Measurements from ENCODE around the gene MAP3K9. TPM values are rescaled to one million over a fixed set of nuclear protein-coding genes. Genes with fewer than 3 reads are reported as not detected.

Gene MAP3K9
- total RNA-seq, 4 donors from 2014 or later: 18.3 to 23.9 (median 20.7) TPM

DNA sequence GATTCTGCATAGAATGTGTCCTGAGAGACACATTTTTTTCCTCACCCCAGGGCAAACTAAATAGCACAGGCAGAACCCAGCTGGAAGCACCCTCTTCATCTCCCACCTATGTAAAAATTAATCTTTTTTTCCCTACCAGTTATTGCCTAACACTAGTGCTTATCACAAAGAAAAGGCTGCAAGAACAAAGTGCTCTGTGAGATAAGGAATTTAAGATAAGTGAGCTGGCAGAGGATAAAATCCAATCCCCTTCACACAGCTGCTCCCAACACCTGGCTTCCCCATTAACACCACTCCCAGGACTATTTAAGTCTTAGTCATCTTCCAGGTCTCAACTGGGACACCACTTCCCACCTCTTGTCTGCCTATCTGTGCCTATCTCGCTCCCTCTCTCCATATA, 92.4 kb downstream of the MAP3K9 start:
- no peak for DNase-seq (ENCODE audit: low spot score in 2 of 2)
- intact Hi-C loops (cut with DNase I; ENCODE audit: low total_unique reads): loop anchor here (10.0 kb wide), 1 partner anchor 52 kb away; no protein-coding TSS in a partner anchor
- 45 to 54% methylated on average over 1 of the region's 1 CpG for WGBS, 2 donors
- TF ChIP-seq POLR2A (IDR thresholded peaks at IDR 0.05): no peak
- TF ChIP-seq, protein P1, sequence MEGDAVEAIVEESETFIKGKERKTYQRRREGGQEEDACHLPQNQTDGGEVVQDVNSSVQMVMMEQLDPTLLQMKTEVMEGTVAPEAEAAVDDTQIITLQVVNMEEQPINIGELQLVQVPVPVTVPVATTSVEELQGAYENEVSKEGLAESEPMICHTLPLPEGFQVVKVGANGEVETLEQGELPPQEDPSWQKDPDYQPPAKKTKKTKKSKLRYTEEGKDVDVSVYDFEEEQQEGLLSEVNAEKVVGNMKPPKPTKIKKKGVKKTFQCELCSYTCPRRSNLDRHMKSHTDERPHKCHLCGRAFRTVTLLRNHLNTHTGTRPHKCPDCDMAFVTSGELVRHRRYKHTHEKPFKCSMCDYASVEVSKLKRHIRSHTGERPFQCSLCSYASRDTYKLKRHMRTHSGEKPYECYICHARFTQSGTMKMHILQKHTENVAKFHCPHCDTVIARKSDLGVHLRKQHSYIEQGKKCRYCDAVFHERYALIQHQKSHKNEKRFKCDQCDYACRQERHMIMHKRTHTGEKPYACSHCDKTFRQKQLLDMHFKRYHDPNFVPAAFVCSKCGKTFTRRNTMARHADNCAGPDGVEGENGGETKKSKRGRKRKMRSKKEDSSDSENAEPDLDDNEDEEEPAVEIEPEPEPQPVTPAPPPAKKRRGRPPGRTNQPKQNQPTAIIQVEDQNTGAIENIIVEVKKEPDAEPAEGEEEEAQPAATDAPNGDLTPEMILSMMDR (IDR thresholded peaks at IDR 0.05): no peak
- no peak overlapping the region for H3K4me3 ChIP-seq (ENCODE audit: low read depth, poor library complexity, severe bottlenecking)

DNA sequence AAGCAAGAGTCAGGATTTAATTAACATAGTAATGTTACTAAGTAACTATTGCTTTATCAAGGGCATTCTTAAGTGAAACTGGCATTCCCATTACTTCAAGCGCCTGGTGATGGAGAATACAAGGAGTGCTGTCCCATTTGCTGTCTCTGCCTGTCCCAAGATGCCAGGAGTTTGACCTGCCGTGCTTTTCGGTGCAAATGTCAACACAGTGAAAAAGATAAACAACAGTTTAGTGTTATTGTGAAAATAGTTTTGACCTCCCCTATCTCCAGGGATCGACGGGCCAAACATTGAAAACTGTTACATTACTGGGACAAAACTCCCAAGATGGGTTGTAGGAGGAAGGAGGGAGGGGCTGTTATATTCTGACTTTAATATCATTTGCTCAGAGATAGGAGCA, 92.8 kb downstream of the MAP3K9 start:
- no peak for TF ChIP-seq POLR2A (IDR thresholded peaks at IDR 0.05)
- intact Hi-C loops (cut with DNase I; ENCODE audit: low total_unique reads): loop anchor here (10.0 kb wide), 1 partner anchor 52 kb away; no protein-coding TSS in a partner anchor
- no peak for DNase-seq (ENCODE audit: low spot score in 2 of 2)
- WGBS, 2 donors: 55 to 73% methylated on average over 5 of the region's 5 CpGs
- no peak overlapping the region for H3K4me3 ChIP-seq (ENCODE audit: low read depth, poor library complexity, severe bottlenecking)

DNA sequence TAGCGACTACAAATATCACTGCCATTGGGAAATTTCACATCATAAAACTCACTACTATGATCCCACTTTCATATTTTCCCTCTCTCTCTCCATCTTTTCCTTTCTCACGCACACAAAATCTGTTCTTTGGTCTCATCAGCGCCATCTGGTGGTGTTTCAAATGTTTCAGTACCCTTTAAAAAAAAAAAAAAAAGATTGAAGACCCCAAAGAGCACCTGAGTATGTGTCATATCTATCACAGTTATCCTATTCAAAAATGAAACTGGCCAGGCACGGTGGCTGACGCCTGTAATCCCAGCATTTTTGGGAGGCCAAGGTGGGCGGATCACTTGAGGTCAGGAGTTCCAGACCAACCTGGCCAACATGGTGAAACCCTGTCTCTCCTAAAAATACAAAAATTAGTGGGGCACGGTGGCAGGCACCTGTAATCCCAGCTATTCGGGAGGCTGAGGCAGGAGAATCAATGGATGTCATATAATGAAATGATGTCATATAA, 95.2 kb downstream of the MAP3K9 start:
- 23% methylated on average over 8 of the region's 8 CpGs for WGBS, 2 donors
- TF ChIP-seq, protein P1 (IDR thresholded peaks at IDR 0.05): no peak
- TF ChIP-seq POLR2A (IDR thresholded peaks at IDR 0.05): no peak
- intact Hi-C loops (cut with DNase I; ENCODE audit: low total_unique reads): loop anchor here (10.0 kb wide), 1 partner anchor 49 kb away; no protein-coding TSS in a partner anchor
- H3K4me3 ChIP-seq (ENCODE audit: low read depth, poor library complexity, severe bottlenecking): no peak overlapping the region
- no peak for DNase-seq (ENCODE audit: low spot score in 2 of 2)

DNA sequence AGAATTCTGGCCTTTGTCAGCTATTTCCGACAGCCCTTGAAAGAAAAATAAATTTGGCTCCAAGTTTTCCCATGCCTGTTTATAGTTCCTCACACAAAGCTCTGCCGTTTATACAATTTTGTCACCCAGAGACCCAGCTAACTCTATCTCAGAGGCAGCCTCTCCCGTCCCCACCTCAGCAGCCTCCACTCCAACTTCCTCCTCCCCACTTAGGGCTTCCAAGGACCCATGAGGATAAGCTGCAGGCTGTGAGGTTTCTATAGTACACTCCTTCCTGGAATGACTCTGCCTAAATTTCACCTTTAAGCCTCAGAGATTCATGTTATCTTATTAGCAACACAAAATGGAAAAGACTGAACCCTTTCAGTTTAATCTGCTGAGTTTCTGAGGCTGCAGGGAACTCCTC, 95.8 kb downstream of the MAP3K9 start:
- no peak for DNase-seq (ENCODE audit: low spot score in 2 of 2)
- no peak for TF ChIP-seq POLR2A (IDR thresholded peaks at IDR 0.05)
- TF ChIP-seq, protein P1 (IDR thresholded peaks at IDR 0.05): no peak
- intact Hi-C loops (cut with DNase I; ENCODE audit: low total_unique reads): loop anchor here (10.0 kb wide), 1 partner anchor 49 kb away; no protein-coding TSS in a partner anchor
- no peak overlapping the region for H3K4me3 ChIP-seq (ENCODE audit: low read depth, poor library complexity, severe bottlenecking)
- WGBS, 2 donors: 47 to 50% methylated on average over 3 of the region's 3 CpGs

DNA sequence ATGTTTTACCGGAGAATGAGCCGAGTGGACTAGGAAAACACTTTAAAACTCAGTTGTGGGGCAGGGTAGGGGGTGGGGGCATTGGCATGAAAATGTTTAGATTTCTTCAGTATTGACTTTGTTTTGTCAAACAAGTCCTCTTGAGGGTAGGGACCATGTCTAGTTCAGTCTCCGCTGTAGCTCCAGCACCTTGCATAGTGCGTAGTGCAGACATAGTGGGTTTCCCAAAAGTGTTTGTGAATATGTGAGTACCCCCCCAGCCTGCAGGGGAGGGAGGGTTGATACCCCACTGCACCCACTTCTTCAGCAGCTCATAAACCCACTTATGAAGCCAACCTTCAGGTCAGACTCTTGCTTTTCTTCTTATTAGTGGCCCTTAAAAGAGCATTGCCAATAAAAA, 96.2 kb downstream of the MAP3K9 start:
- no peak for DNase-seq (ENCODE audit: low spot score in 2 of 2)
- TF ChIP-seq, protein P1 (IDR thresholded peaks at IDR 0.05): no peak
- no peak for TF ChIP-seq POLR2A (IDR thresholded peaks at IDR 0.05)
- 81 to 97% methylated on average over 4 of the region's 4 CpGs for WGBS, 2 donors
- H3K4me3 ChIP-seq (ENCODE audit: low read depth, poor library complexity, severe bottlenecking): no peak overlapping the region
- intact Hi-C loops (cut with DNase I; ENCODE audit: low total_unique reads): loop anchor here (10.0 kb wide), 1 partner anchor 48 kb away; no protein-coding TSS in a partner anchor

DNA sequence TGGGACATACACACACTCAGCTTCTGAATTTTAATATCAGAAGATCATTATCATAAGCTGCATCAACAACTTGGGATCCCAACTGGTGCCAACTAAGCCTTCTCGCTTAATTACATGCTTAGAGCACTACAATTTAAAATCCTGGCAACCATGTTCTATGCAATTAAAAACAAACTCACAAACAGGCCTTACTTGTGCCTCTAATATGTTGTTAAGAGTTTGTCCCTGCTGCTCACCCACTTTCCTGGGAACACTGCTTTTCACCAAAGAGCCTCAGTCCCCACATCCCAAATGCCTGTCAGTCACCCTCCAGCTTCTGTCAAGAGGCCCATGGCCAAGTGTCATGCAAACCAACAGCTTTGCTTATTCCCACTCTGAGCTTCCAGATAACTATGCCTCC, 97.9 kb downstream of the MAP3K9 start:
- intact Hi-C loops (cut with DNase I; ENCODE audit: low total_unique reads): loop anchor here (10.0 kb wide), 1 partner anchor 47 kb away; no protein-coding TSS in a partner anchor
- H3K4me3 ChIP-seq (ENCODE audit: low read depth, poor library complexity, severe bottlenecking): no peak overlapping the region
- TF ChIP-seq, protein P1 (IDR thresholded peaks at IDR 0.05): no peak
- 64 to 78% methylated on average over 1 of the region's 1 CpG for WGBS, 2 donors
- no peak for DNase-seq (ENCODE audit: low spot score in 2 of 2)

Data from lower leg skin (tissue), 4 donors.